Measurements from ENCODE around the gene ZBP1.

DNA sequence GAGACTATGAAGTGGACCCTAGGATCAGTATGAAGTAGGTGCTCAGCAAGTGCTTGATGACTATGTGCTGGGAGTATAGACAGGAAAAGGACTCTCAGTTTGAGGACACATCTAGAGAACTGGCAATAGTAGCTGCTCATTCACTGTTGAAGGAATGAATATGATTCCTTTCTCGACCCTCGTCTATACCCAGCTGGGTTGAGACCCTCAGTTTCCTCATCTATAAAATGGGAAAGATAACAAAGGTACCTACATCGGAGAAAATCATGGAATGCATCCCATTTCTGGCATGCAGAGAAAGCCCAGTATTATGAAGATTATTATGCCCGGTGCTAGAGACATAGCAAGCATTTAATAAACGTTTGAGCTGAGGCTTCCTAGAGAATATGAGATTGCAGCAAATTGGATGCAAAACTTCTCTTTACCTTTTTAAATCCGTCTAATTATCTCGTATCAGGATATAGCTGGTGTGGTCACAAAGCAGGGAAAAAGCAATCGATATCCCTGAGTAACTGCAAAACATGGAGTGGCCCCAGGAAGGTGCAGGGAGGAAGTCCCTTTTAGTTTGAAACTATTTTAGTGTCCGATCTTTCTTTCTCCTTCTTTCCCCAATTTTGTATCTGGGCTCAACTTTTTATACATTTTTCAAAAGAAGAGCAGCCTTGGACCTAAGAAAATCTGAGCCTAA lies 62.2 kb downstream of the ZBP1 start:
- TF ChIP-seq, protein P1, sequence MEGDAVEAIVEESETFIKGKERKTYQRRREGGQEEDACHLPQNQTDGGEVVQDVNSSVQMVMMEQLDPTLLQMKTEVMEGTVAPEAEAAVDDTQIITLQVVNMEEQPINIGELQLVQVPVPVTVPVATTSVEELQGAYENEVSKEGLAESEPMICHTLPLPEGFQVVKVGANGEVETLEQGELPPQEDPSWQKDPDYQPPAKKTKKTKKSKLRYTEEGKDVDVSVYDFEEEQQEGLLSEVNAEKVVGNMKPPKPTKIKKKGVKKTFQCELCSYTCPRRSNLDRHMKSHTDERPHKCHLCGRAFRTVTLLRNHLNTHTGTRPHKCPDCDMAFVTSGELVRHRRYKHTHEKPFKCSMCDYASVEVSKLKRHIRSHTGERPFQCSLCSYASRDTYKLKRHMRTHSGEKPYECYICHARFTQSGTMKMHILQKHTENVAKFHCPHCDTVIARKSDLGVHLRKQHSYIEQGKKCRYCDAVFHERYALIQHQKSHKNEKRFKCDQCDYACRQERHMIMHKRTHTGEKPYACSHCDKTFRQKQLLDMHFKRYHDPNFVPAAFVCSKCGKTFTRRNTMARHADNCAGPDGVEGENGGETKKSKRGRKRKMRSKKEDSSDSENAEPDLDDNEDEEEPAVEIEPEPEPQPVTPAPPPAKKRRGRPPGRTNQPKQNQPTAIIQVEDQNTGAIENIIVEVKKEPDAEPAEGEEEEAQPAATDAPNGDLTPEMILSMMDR (IDR thresholded peaks at IDR 0.05; ENCODE audit: low read depth, low read length), result no peak
- TF ChIP-seq EZH2phosphoT487 (IDR thresholded peaks at IDR 0.05; ENCODE audit: low read depth), result no peak; the same call in 1 of the 2 replicates
